Sciatic nerve (tissue), 2 donors: ENCODE data around the gene PIP5K1B. TPM values are rescaled to one million over a fixed set of nuclear protein-coding genes. Genes with fewer than 3 reads are reported as not detected.
A peak's percentile ranks its signal among the peaks of the same experiment; 100 is the strongest.

Experiments used
- ATAC-seq: fragments of 200-7000 bp; cut with Tn5 transposase; one replicate; pipeline ENCODE4 v1.9.1; 2020; ENCODE audit warnings: mild to moderate bottlenecking, moderate library complexity
- DNase-seq: peaks from one replicate; pipeline ENCODE4 v3.0.0-alpha.2; 2020; ENCODE audit warnings: low spot score
- intact Hi-C: fragments of 100-400 bp; cut with DNase I; formaldehyde crosslinking; loops from one replicate; pipeline ENCODE4 v1.14.2; 2022
- total RNA-seq: library from RNA; stranded (reverse); fragmentation: NEBNext Ultra II Directional; extraction: Animal tissue kit (Norgen Biotek cat#: 25700); gene quantifications from one replicate; pipeline ENCODE4 v1.2.1, GENCODE V29; 2021
- donor health status: DM: no; HTN: no; CAD: no.
- donor health status: DM: no; HTN: no; CAD: no.

Gene PIP5K1B
- total RNA-seq, 1 donor from 2014 or later = 2.0 TPM

GRCh38 chr9:68759981-68760673 is 55.1 kb downstream of the PIP5K1B start:
- ATAC-seq = no peak
- DNase-seq = no peak
- intact Hi-C loops = no loop called here

DNA sequence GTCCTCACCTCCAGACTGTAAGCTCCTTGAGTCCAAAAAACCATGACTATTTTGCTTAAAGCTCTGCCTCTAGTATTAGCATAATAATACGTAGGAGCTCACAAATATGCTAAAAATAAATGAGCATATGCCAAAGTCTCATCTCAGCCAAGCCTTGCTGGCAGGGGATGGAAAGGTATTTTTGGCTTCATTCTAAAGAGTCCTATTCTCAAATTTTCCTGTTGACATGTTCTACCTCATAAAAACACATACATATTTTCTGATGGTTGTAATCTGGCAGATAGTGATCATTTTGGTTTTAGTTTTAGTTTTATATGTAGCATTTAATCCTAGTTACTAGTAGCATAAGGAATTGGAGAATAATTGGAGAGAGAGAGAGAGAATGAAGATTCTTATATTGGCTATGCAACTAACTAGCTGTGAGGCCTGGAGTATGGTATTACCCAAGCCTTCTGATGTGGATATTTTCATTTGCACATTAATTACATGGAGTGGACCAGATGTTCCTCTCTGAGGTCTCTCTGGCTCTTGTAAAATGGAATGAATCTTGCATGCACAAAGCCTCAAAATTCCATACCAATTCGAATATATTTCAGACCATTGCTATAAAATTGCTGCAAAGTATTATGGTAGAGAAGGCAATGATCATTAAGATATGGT is 55.8 kb downstream of the PIP5K1B start:
- DNase-seq (no peak), ATAC-seq (no peak)
- intact Hi-C loops = no loop called here

- DNase-seq = no peak
- intact Hi-C loops = no loop called here
- ATAC-seq = no peak
Measured at GRCh38 chr9:68762570-68762969, 57.5 kb downstream of the PIP5K1B start.

GRCh38 chr9:68763104-68763503 is 58.1 kb downstream of the PIP5K1B start:
- no peak for DNase-seq
- no peak for ATAC-seq
- intact Hi-C loops = no loop called here

GRCh38 chr9:68768619-68769018 is 63.6 kb downstream of the PIP5K1B start:
- no peak for DNase-seq
- no peak for ATAC-seq
- intact Hi-C loops = no loop called here

DNA sequence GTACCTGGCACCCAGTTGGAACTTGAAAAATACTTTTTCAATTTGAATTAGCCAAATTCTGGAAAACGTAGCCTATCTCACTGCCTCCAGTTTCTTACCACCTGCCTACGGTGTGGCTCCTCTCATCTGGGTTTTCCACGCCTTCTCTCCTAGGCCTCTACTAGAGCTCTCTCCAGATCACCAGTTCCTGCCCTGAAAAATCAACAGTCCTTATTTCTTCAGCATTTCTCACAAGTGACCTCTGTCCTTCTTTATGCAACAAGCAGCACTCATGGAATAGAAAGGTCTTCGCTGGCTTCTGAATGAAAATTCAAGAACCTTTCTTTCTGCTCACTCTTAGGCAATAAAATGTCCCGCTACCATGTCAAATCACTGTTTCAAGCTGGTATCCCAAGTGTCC is 64.8 kb downstream of the PIP5K1B start:
- DNase-seq = no peak
- no peak for ATAC-seq
- intact Hi-C loops = no loop called here

GRCh38 chr9:68771376-68771775 is 66.3 kb downstream of the PIP5K1B start:
- DNase-seq (no peak), ATAC-seq (no peak)
- intact Hi-C loops = no loop called here

DNA sequence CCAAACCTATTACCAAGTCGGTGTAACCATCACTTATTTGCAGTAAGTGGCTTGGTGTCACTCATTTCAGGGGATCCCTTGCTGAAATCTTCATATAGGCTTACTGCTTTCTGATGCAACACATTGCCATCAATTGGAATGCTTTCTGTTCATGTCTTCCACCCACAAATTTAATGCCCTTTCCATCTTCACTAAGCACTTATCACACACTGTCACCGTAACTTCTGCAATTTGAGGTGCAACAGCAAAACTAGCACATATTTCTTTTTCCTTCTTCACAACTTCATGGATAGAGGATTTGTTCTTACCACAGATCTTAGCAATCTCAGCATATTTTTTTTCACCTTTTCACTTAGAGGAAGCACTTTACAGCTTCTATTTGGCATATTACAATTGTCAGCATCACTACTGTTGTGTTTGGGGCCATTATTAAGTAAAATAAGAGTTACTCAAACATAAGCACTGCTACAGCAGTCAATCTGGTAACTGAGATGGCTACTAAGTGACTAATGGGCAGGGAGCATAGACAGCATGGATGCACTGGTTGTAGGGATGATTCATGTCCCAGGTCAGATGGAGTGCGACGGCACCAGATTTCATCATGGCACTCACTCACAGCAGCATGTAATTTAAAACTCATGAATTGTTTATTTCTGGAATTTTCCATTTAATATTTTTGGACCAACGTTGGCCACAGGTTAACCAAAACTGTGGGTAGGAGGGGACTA is 70.1 kb downstream of the PIP5K1B start:
- intact Hi-C loops = no loop called here
- DNase-seq = no peak
- no peak for ATAC-seq

- intact Hi-C loops = no loop called here
- DNase-seq (no peak), ATAC-seq (no peak)
Measured at GRCh38 chr9:68777070-68777763, 72.2 kb downstream of the PIP5K1B start.

DNA sequence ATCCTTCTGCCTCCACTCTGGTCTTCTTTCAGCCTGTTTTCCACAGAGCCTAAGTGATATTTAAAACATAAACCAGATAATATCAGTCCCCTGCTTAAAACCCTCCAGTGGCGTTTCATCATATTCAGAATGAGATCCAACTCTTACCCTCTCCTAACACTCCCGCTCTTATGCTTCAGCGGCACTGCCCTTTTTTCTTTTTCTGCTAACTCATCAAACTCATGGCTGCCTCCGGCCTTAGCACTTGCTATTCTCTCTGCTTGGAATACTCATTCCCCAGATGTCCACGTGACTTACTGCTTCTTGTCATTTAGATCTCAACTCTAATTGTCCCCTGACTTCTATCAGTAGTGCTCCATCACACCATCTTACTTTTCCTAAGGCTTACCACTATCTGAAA is 73.6 kb downstream of the PIP5K1B start:
- ATAC-seq = no peak
- intact Hi-C loops = no loop called here

GRCh38 chr9:68779558-68780379 is 74.7 kb downstream of the PIP5K1B start:
- intact Hi-C loops = no loop called here
- peak; percentile 99 for ATAC-seq

More for the DNA sequence above, 73.6 kb downstream of the PIP5K1B start:
- DNase-seq = no peak

GRCh38 chr9:68780380-68780712 is 75.3 kb downstream of the PIP5K1B start:
- no peak for DNase-seq
- ATAC-seq = no peak
- intact Hi-C loops = no loop called here

More at GRCh38 chr9:68779558-68780379, 74.7 kb downstream of the PIP5K1B start:
- DNase-seq = peak; percentile 97

DNA sequence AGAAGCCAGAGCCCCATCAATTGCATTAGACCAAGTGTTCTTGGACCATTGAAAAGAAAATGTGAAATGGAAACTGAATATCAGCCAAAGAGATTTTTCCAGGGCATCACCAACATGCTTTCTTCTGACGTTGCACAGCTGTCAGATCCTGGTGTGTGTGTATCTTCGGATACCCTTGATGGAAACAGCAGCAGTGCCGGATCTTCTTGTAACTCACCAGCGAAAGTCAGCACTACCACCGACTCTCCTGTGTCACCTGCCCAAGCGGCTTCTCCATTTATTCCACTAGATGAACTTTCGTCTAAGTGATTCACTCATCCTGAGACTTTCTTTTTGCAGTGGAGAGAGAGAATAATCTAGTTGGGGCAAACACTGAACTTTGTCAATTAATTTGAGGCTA is 75.7 kb downstream of the PIP5K1B start:
- ATAC-seq (no peak), DNase-seq (no peak)
- intact Hi-C loops = no loop called here

DNA sequence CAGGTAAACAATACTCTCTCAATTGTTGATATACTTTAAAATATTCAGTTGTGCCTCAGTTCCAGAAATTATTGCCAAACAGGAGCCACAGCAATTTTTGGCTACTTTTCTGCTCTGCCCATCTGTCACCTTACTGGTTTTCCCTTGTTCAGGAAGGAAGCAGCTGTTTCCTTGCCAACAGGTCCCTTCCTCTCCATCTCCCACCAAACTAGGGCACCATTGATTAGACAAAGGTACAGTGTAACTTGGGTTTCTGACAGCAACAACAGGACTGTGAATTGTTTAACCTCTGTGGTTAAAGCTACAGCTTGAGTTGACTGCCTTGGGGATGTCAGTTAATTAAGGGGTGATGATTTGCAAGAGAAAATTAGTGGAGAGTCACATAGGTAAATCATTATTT is 76.9 kb downstream of the PIP5K1B start:
- ATAC-seq (no peak), DNase-seq (no peak)
- intact Hi-C loops = no loop called here

GRCh38 chr9:68782546-68782945 is 77.5 kb downstream of the PIP5K1B start:
- no peak for DNase-seq
- intact Hi-C loops = no loop called here
- no peak for ATAC-seq

DNA sequence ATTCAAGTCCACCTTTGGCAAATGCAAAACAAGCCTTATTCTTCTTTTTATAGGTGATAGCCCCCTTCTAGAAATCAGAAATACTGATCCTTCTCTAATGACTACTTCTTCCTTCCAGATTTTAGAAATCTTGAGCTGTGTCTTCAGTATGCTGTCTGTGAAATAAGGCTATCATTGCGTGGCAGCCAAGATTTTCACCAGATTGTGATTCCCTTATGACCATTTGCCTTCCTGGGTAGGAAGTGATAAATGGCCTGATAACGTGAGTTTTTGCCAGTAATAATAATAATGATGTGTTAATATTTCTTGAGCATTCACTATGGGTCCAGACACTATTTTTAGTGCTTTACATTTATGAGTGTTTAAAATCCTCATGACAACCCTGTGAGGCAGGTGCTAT is 80.9 kb downstream of the PIP5K1B start:
- intact Hi-C loops = no loop called here
- no peak for DNase-seq
- no peak for ATAC-seq

GRCh38 chr9:68791169-68791568 is 86.1 kb downstream of the PIP5K1B start:
- DNase-seq = no peak
- ATAC-seq = no peak
- intact Hi-C loops = loop anchor here (10.0 kb wide), 1 partner anchor 224 kb away; the partner anchor contains the start of gene PRKACG

GRCh38 chr9:68793605-68794343 is 88.7 kb downstream of the PIP5K1B start:
- ATAC-seq (no peak), DNase-seq (no peak)
- intact Hi-C loops = loop anchor here (10.0 kb wide), 1 partner anchor 221 kb away; the partner anchor contains the start of gene PRKACG
